Loucy (cell line): Measurements from ENCODE around the gene CENPB.
A peak's percentile ranks its signal among the peaks of the same experiment; 100 is the strongest.

ENCODE experiments used
- H2AFZ ChIP-seq: fragments of 200-600 bp; sonication (generic); 2 replicates; pipeline ENCODE4 v1.6.0; 2016; ENCODE audit warnings: antibody characterized with exemption, mild to moderate bottlenecking, low read length, moderate library complexity
- H3F3A ChIP-seq: fragments of 200-600 bp; 2 replicates; pipeline ENCODE4 v1.6.0; 2016; ENCODE audit warnings: antibody characterized with exemption, low read depth, mild to moderate bottlenecking
- H3K27me3 ChIP-seq: fragments of 200-600 bp; sonication (generic); 2 replicates; pipeline ENCODE4 v1.6.1; 2014; ENCODE audit warnings: low read length, mild to moderate bottlenecking; ENCODE audit not compliant: insufficient read depth, poor library complexity, severe bottlenecking
- H3K36me3 ChIP-seq: fragments of 200-600 bp; sonication (generic); 2 replicates; pipeline ENCODE4 v1.6.1; 2016; ENCODE audit warnings: low read length; ENCODE audit not compliant: insufficient read depth
- H3K4me1 ChIP-seq: fragments of 200-600 bp; sonication (generic); 2 replicates; pipeline ENCODE4 v1.5.1; 2014; ENCODE audit warnings: low read length, mild to moderate bottlenecking; ENCODE audit not compliant: insufficient read depth, poor library complexity, severe bottlenecking
- H3K4me2 ChIP-seq: fragments of 200-600 bp; sonication (generic); 2 replicates; pipeline ENCODE4 v1.6.0; 2014; ENCODE audit warnings: antibody characterized with exemption, low read length, low read depth, mild to moderate bottlenecking; ENCODE audit not compliant: poor library complexity, severe bottlenecking
- H3K4me3 ChIP-seq: fragments of 200-600 bp; sonication (generic); 2 replicates; pipeline ENCODE4 v1.5.1; 2014; ENCODE audit warnings: low read length, mild to moderate bottlenecking, mixed read lengths; ENCODE audit not compliant: poor library complexity, severe bottlenecking
- H3K79me2 ChIP-seq: fragments of 200-600 bp; sonication (generic); 2 replicates; pipeline ENCODE4 v1.6.1; 2014; ENCODE audit warnings: low read length; ENCODE audit not compliant: insufficient read depth
- H3K9ac ChIP-seq: fragments of 200-600 bp; sonication (generic); 2 replicates; pipeline ENCODE4 v1.6.0; 2014; ENCODE audit warnings: mild to moderate bottlenecking, low read depth, low read length, moderate library complexity; ENCODE audit not compliant: poor library complexity, severe bottlenecking
- H3K9me2 ChIP-seq: fragments of 200-600 bp; sonication (generic); replicated peaks from 2 replicates; pipeline ENCODE4 v1.6.1; 2016; ENCODE audit warnings: low read depth, low read length, mixed read lengths
- H3K9me3 ChIP-seq: fragments of 200-600 bp; sonication (generic); 2 replicates; pipeline ENCODE4 v1.6.1; 2014; ENCODE audit warnings: mild to moderate bottlenecking, antibody characterized with exemption, low read length, low read depth; ENCODE audit not compliant: insufficient read depth
- H4K20me1 ChIP-seq: fragments of 200-600 bp; sonication (generic); 2 replicates; pipeline ENCODE4 v1.6.0; 2014; ENCODE audit warnings: antibody characterized with exemption, low read length, mild to moderate bottlenecking; ENCODE audit not compliant: insufficient read depth, poor library complexity, severe bottlenecking
- EZH2phosphoT487 ChIP-seq: fragments of 200-600 bp; IDR thresholded peaks from 2 replicates; pipeline ENCODE4 v1.6.1; 2018; ENCODE audit warnings: antibody characterized with exemption, mild to moderate bottlenecking, moderate library complexity, borderline replicate concordance
- TF ChIP-seq, protein P1 (sequence below): fragments of 200-600 bp; sonication (generic); conservative IDR thresholded peaks from 2 replicates; pipeline ENCODE4 v1.5.1; 2014; ENCODE audit warnings: mild to moderate bottlenecking, antibody characterized with exemption, low read length

The CENPB gene

DNA sequence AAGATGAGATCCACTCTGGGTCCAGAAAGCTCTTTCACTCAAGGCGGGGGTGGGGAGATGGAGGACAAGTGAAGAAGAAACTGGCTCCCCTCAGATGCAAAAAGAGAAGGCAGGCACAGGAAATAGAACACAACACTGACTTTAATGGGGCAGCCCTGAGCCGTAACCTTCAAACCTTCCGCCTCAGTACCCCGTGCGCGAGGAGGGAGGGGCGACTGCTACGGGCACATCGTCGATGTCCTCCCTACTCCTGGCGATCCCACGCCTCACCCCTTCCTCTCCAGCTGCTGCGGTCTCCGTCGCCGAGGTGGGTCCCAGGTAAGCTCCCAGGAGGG, 9.2 kb downstream of the CENPB start:
- Histone ChIP-seq H3K36me3 (no peaks in the 10 kb centered on the region), H2AFZ (peak overlapping the region; percentile 45; the same call in 1 of the 2 replicates), H3K4me2 (no peak overlapping the region), H3K9me3 (no peaks in the 10 kb centered on the region), H3F3A (no peaks in the 10 kb centered on the region), H3K27me3 (no peaks in the 10 kb centered on the region), H3K9me2 (no peaks in the 10 kb centered on the region), H3K9ac (no peak overlapping the region), H3K79me2 (no peaks in the 10 kb centered on the region), H3K4me1 (no peaks in the 10 kb centered on the region), H3K4me3 (no peak overlapping the region), H4K20me1 (no peaks in the 10 kb centered on the region)
- TF ChIP-seq EZH2phosphoT487 = no peak
- TF ChIP-seq, protein P1, sequence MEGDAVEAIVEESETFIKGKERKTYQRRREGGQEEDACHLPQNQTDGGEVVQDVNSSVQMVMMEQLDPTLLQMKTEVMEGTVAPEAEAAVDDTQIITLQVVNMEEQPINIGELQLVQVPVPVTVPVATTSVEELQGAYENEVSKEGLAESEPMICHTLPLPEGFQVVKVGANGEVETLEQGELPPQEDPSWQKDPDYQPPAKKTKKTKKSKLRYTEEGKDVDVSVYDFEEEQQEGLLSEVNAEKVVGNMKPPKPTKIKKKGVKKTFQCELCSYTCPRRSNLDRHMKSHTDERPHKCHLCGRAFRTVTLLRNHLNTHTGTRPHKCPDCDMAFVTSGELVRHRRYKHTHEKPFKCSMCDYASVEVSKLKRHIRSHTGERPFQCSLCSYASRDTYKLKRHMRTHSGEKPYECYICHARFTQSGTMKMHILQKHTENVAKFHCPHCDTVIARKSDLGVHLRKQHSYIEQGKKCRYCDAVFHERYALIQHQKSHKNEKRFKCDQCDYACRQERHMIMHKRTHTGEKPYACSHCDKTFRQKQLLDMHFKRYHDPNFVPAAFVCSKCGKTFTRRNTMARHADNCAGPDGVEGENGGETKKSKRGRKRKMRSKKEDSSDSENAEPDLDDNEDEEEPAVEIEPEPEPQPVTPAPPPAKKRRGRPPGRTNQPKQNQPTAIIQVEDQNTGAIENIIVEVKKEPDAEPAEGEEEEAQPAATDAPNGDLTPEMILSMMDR = no peak

DNA sequence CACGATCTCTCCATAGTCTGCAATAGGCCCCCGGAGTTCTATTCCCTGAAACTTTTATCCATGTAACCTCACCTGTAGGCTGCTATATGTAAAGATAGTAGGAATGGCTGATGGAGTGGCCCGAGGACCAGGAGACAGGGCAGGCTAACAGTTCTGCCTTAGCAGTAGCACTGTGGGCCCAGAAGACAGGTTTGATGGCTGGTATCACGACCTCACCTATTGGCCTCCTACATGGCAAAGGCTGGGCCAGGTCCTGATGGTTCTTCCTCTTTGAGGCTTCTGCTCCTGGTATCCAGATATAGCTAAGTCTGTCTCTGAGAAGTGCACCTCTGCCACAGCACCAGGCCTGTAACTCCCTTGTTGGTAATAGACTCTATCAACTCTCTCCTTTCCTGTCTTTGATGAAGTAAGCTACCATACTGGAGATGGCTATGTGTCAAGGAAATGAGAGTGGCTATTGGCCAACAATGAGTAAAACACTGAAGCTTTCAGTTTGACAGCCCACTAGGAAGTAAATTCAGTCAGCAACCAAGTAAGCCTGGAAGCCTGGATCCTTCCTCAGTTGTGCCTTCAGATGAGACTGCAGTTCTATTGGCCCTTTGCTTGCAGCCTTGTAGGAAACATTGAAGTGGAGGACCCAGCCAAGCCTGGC, 11.0 kb downstream of the CENPB start:
- H3K9me2 ChIP-seq = no peaks in the 10 kb centered on the region
- no peaks in the 10 kb centered on the region for H3K27me3 ChIP-seq
- H3K9ac ChIP-seq = no peak overlapping the region
- no peak for TF ChIP-seq EZH2phosphoT487
- TF ChIP-seq, protein P1 = no peak
- no peaks in the 10 kb centered on the region for H3F3A ChIP-seq
- H3K36me3 ChIP-seq = no peaks in the 10 kb centered on the region
- H3K9me3 ChIP-seq = no peaks in the 10 kb centered on the region
- no peaks in the 10 kb centered on the region for H3K79me2 ChIP-seq
- H3K4me1 ChIP-seq = no peaks in the 10 kb centered on the region
- no peaks in the 10 kb centered on the region for H4K20me1 ChIP-seq
- no peak overlapping the region for H3K4me2 ChIP-seq
- no peak overlapping the region for H3K4me3 ChIP-seq
- H2AFZ ChIP-seq = no peak overlapping the region

DNA sequence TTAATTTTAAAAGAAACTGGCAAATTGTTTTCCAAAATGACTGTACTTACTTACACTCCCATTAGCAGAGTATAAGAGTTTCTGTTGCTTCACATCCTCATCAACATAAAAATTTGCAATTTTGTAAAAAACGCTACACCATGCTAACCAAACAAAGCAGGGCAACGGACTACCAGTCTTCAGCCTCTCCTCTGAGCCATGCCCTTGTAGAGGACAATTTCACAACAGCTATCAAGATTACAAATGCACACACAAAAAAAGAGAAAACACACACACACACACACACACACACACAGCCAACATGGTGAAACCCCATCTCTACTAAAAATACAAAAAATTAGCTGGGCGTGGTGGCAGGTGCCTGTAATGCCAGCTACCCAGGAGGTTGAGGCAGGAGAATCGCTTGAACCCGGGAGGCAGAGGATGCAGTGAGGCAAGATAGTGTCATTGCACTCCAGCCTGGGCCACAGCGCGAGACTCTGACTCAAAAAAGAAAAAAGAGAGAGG, 14.9 kb downstream of the CENPB start:
- Histone ChIP-seq H3K36me3 (no peaks in the 10 kb centered on the region), H3K9me3 (no peaks in the 10 kb centered on the region), H3F3A (no peaks in the 10 kb centered on the region), H3K9me2 (no peaks in the 10 kb centered on the region), H3K27me3 (no peaks in the 10 kb centered on the region), H3K79me2 (peaks cover 9% of the 10 kb centered on the region; the same call in 1 of the 2 replicates), H3K4me2 (no peak overlapping the region), H2AFZ (no peak overlapping the region), H4K20me1 (no peaks in the 10 kb centered on the region), H3K4me3 (no peak overlapping the region), H3K4me1 (peaks cover 21% of the 10 kb centered on the region), H3K9ac (no peak overlapping the region)
- TF ChIP-seq, protein P1 = no peak
- TF ChIP-seq EZH2phosphoT487 = no peak
